Measurements from ENCODE around the gene HPCAL1. TPM values are rescaled to one million over a fixed set of nuclear protein-coding genes. Genes with fewer than 3 reads are reported as not detected.

Gene HPCAL1
- total and polyA plus RNA-seq, 2 donors (not counting 1 experiment from before 2014, with no cell fraction given), result 60.3 to 65.1 TPM

DNA sequence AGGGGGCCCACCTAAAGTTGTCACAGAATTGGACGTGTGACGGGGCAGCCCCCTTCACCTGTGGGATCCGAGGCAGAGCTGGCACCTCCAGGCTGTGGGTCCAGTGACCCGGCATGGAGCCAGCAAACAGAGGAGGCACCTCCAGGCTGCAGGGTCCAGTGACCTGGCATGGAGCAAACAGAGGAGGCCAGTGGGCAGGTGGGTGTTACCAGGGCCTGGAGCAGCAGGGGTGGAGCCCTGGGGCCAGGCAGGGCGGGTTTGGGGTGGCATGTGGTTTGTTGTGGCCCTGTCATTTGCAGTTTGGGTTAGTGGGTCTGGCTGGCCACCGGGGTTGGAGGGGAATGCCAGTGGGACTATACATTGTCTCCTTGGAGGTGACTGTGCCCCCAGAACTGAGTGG, 68.2 kb downstream of the HPCAL1 start:
- Histone ChIP-seq H3K27ac (ENCODE audit: low read length in 2 of 2) (no peak overlapping the region), H3K4me1 (ENCODE audit: control insufficient read depth in 2 of 2, insufficient read depth in 2 of 2, low read length in 2 of 2) (peaks cover 16 to 34% of the 10 kb centered on the region in 2 donors), H3K79me2 (ENCODE audit: control insufficient read depth, insufficient read depth, low read length) (peaks cover 81% of the 10 kb centered on the region), H3K9me3 (ENCODE audit: control extremely low read depth in 1 of 3, control insufficient read depth in 2 of 3, insufficient read depth in 1 of 3, low read length in 2 of 3) (no peaks in the 10 kb centered on the region), H2AFZ (ENCODE audit: insufficient read depth, low read depth, low read length, poor library complexity, severe bottlenecking) (no peak overlapping the region), H3K4me3 (ENCODE audit: control extremely low read depth in 1 of 5, extremely low read depth in 1 of 5, insufficient read depth in 1 of 5, low read depth in 2 of 5, low read length in 4 of 5) (no peak overlapping the region), H3K36me3 (replicated peaks in 1 of 2; ENCODE audit: control extremely low read depth in 1 of 2, control insufficient read depth in 1 of 2, extremely low read depth in 1 of 2, insufficient read depth in 2 of 2, low read length in 1 of 2) (peaks cover 0 to 2% of the 10 kb centered on the region in 2 experiments), H3K27me3 (replicated peaks in 1 of 4; ENCODE audit: control extremely low read depth in 1 of 4, control insufficient read depth in 3 of 4, insufficient read depth in 4 of 4, low read length in 3 of 4) (no peaks in the 10 kb centered on the region), H3K9ac (ENCODE audit: low read length) (no peak overlapping the region), H4K20me1 (ENCODE audit: control insufficient read depth, insufficient read depth, low read length, poor library complexity, severe bottlenecking) (peaks cover 27% of the 10 kb centered on the region), H3K4me2 (replicated peaks; ENCODE audit: low read depth, low read length, poor library complexity, severe bottlenecking) (no peak overlapping the region)
- peak overlapping the region; percentile 26 for H3K27ac Mint-ChIP-seq
- intact Hi-C loops (cut with micrococcal nuclease), result no loop called here
- no peak for DNase-seq
- POLR2A ChIA-PET, result no interaction called here
- H3K4me3 Mint-ChIP-seq, result no peak overlapping the region
- H3K9me3 Mint-ChIP-seq (ENCODE audit: insufficient read depth), result no peaks in the 10 kb centered on the region
- CTCF ChIA-PET, result no interaction called here
- H3K4me1 Mint-ChIP-seq, result peaks cover 58% of the 10 kb centered on the region
- no peaks in the 10 kb centered on the region for H3K27me3 Mint-ChIP-seq
- WGBS (ENCODE audit: insufficient coverage), result 95% methylated on average over 6 of the region's 6 CpGs
- TF ChIP-seq, protein P1, sequence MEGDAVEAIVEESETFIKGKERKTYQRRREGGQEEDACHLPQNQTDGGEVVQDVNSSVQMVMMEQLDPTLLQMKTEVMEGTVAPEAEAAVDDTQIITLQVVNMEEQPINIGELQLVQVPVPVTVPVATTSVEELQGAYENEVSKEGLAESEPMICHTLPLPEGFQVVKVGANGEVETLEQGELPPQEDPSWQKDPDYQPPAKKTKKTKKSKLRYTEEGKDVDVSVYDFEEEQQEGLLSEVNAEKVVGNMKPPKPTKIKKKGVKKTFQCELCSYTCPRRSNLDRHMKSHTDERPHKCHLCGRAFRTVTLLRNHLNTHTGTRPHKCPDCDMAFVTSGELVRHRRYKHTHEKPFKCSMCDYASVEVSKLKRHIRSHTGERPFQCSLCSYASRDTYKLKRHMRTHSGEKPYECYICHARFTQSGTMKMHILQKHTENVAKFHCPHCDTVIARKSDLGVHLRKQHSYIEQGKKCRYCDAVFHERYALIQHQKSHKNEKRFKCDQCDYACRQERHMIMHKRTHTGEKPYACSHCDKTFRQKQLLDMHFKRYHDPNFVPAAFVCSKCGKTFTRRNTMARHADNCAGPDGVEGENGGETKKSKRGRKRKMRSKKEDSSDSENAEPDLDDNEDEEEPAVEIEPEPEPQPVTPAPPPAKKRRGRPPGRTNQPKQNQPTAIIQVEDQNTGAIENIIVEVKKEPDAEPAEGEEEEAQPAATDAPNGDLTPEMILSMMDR (IDR thresholded peaks at IDR 0.05), result no peak
- no peak for TF ChIP-seq EZH2 (IDR thresholded peaks at IDR 0.05; ENCODE audit: borderline replicate concordance, insufficient read depth, low read depth, low read length, poor library complexity, severe bottlenecking)
- no peak for ATAC-seq (ENCODE audit: low read depth)

DNA sequence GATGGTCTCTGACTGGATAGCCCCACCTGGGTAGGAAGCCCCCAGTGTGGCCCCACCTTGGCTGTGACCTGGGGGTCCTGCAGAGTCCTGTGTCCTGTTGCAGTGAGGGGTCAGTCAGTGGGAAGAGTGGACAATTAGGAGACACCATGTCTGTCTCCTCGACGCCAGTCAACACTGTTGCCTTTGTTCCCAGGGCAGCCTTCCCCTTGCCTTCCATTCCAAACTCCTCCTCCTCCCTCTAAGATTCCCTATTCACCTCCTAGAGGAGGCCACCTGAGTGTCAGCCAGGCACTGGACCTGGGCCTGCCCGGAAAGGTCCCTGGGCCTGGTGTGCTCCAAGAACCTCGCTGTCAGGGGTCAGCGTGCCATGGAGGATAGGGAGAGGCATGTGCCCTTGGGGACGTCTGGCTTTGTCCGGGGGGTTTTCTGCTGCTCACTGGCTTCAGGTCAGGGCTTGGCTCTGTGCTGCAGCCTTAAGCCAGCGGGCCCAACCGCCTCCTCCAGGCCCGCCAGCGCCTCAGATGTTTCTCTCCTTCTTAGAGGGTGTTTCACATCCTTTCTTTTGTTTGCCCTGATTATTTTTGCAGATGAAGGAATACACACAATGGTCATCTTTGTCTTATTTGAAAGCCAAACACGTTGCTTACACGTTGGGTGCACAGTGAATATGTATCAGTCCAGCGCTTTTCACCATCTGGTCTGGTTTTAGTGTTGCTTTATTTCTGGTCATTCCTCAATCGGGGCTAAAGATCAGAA, 68.9 kb downstream of the HPCAL1 start:
- Histone ChIP-seq H3K36me3 (replicated peaks in 1 of 2; ENCODE audit: control extremely low read depth in 1 of 2, control insufficient read depth in 1 of 2, extremely low read depth in 1 of 2, insufficient read depth in 2 of 2, low read length in 1 of 2) (peaks cover 0 to 2% of the 10 kb centered on the region in 2 experiments), H3K4me3 (ENCODE audit: control extremely low read depth in 1 of 5, extremely low read depth in 1 of 5, insufficient read depth in 1 of 5, low read depth in 2 of 5, low read length in 4 of 5) (no peak overlapping the region), H2AFZ (ENCODE audit: insufficient read depth, low read depth, low read length, poor library complexity, severe bottlenecking) (no peak overlapping the region), H3K9me3 (ENCODE audit: control extremely low read depth in 1 of 3, control insufficient read depth in 2 of 3, insufficient read depth in 1 of 3, low read length in 2 of 3) (no peaks in the 10 kb centered on the region), H3K9ac (ENCODE audit: low read length) (no peak overlapping the region), H3K4me1 (ENCODE audit: control insufficient read depth in 2 of 2, insufficient read depth in 2 of 2, low read length in 2 of 2) (peaks cover 23 to 42% of the 10 kb centered on the region in 2 donors), H3K27me3 (replicated peaks in 1 of 4; ENCODE audit: control extremely low read depth in 1 of 4, control insufficient read depth in 3 of 4, insufficient read depth in 4 of 4, low read length in 3 of 4) (no peaks in the 10 kb centered on the region), H3K4me2 (replicated peaks; ENCODE audit: low read depth, low read length, poor library complexity, severe bottlenecking) (no peak overlapping the region), H3K27ac (ENCODE audit: low read length in 2 of 2) (no peak overlapping the region), H3K79me2 (ENCODE audit: control insufficient read depth, insufficient read depth, low read length) (peaks cover 81% of the 10 kb centered on the region), H4K20me1 (ENCODE audit: control insufficient read depth, insufficient read depth, low read length, poor library complexity, severe bottlenecking) (peaks cover 22% of the 10 kb centered on the region)
- no peaks in the 10 kb centered on the region for H3K27me3 Mint-ChIP-seq
- ChIA-PET POLR2A (no interaction called here), CTCF (no interaction called here)
- intact Hi-C loops (cut with micrococcal nuclease), result no loop called here
- no peaks in the 10 kb centered on the region for H3K9me3 Mint-ChIP-seq (ENCODE audit: insufficient read depth)
- H3K4me3 Mint-ChIP-seq, result no peak overlapping the region
- no peak for DNase-seq
- TF ChIP-seq EZH2 (IDR thresholded peaks at IDR 0.05; ENCODE audit: borderline replicate concordance, insufficient read depth, low read depth, low read length, poor library complexity, severe bottlenecking), result no peak
- TF ChIP-seq, protein P1 (IDR thresholded peaks at IDR 0.05), result no peak
- H3K4me1 Mint-ChIP-seq, result peaks cover 64% of the 10 kb centered on the region
- H3K27ac Mint-ChIP-seq, result peak overlapping the region; percentile 81
- ATAC-seq (ENCODE audit: low read depth), result no peak
- WGBS (ENCODE audit: insufficient coverage), result 98% methylated on average over 12 of the region's 15 CpGs
